GM10266 (cell line): ENCODE measurements around the gene CA12.

Experiments
- DNase-seq: peaks from one replicate; pipeline ENCODE4 v3.0.0; 2012; ENCODE audit errors: extremely low spot score
- TF ChIP-seq, protein P1 (sequence below): IDR thresholded peaks from 2 replicates; pipeline ENCODE4 v1.5.1; 2012; ENCODE audit warnings: mild to moderate bottlenecking, low read depth; ENCODE audit not compliant: control insufficient read depth, insufficient read depth; ENCODE audit errors: missing control alignments

Gene CA12

DNA sequence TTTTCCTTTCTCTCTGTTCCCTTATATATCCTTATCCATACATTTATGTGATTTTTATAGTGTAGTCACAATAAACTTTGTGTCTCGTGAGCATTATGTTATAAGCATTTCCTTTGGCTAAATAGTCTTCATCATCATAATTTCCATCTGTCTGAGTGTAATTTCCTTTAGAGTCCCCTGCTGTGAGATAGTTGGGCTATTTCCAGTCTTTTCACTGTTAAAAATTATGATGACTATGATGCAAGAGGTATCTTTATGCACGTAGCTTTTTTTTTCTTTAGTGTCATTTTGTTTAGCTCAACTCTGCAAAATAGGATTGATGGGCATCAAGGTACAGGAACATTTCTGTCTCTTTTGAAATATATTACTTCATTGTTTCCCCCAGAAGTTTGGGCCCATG is 26.9 kb upstream of the CA12 start:
- no peak for DNase-seq
- TF ChIP-seq, protein P1, sequence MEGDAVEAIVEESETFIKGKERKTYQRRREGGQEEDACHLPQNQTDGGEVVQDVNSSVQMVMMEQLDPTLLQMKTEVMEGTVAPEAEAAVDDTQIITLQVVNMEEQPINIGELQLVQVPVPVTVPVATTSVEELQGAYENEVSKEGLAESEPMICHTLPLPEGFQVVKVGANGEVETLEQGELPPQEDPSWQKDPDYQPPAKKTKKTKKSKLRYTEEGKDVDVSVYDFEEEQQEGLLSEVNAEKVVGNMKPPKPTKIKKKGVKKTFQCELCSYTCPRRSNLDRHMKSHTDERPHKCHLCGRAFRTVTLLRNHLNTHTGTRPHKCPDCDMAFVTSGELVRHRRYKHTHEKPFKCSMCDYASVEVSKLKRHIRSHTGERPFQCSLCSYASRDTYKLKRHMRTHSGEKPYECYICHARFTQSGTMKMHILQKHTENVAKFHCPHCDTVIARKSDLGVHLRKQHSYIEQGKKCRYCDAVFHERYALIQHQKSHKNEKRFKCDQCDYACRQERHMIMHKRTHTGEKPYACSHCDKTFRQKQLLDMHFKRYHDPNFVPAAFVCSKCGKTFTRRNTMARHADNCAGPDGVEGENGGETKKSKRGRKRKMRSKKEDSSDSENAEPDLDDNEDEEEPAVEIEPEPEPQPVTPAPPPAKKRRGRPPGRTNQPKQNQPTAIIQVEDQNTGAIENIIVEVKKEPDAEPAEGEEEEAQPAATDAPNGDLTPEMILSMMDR = no peak

DNA sequence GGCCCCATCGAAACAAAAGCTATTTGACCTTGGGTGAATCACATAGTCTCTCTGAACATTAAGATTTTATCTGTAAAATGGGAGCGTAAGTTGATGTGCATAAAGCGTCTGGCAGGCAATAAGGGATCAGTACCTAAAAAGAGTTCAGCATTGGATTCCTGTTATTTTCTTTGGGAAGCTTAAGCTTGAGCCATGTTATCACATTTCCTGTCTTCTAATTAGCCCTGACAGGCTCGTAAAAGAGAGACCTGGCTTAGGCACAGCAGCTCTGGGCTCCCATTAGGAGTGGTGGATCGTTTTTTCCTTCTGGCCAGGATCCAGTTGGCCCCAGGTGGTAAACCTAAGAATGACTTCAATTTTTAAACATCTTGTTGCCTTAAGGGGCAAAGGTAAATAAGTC is 26.0 kb upstream of the CA12 start:
- TF ChIP-seq, protein P1 = no peak
- DNase-seq = no peak

DNA sequence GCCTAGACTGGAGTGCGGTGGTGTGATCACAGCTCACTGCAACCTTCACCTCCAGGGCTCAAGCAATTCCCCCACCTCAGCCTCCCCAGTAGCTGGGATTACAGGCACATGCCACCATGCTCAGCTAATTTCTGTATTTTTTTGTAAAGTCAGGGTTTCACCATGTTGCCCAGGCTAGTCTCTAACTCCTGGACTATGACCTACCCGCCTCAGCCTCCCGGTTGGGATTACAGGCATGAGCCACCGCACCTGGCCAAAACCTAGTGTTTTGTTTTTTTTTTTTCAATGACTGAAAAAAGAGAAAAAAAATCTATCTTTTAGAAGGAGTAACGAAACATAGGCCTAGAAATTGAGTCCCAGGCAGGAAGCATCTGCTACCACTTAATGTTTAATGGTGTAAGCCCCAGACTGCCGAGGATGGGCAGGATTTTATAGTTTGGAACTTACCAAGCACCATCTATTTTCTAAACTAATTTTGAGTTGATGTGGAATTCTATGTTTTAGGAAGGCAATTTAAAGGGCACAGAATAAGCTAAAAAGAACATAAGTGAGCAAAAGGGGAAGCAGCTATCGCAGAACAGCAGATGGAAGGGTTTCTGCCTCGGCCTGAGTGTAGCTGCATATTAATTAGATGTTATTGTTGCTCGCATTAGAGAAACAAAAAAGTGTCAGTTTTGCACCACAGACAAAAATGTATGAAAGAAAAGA is 24.2 kb upstream of the CA12 start:
- TF ChIP-seq, protein P1 = no peak
- DNase-seq = no peak

DNA sequence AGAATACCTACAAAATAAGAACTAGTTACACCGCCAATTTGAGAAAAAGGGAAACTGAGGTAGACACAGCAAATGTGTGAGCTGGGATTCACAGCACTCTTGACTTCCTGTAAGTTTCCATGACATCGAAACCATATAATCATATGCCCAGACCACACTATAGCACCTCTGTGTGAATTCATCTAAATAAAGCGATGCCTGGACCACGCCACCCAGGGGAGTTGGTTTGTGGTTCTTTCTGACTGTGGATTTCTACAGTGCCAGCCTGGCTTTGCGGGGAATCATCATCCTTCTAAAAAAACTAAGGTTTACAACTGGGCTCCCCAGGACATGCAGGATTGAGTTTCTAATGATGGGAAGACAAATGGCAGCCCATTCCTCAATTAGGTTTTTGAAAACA is 23.5 kb upstream of the CA12 start:
- DNase-seq = no peak
- TF ChIP-seq, protein P1 = no peak

DNA sequence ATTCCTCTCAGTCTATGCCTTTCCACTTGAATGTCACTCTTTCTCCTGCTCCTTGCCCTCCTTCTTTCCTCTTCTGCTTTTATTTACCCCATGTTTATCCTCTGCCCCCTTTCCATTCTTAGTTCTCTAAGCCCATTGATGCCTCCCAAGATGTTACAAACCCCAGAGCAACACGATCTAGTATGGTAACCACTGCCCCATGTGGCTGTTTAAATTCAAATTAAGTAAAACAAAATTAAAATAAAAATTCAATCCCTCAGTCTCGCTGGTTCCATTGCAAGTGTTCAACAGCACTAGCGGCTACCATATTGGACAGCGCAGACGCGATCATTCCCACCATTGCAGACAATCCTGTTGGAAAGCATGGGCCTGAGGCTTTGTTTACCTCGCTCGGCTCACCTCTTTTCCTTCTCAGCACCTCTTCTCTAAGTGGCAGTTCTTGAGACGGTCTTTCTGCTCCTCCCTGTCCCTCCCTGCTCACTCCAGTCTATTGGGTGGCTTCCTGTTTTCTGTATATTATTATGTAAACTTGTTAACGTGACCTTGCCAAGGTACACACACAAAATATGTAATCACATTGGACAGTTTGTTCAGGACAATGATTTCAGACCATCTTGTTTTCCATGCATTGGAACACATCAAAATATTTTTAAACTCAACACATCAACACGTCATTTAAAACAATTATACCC is 21.8 kb upstream of the CA12 start:
- TF ChIP-seq, protein P1 = no peak
- DNase-seq = no peak

DNA sequence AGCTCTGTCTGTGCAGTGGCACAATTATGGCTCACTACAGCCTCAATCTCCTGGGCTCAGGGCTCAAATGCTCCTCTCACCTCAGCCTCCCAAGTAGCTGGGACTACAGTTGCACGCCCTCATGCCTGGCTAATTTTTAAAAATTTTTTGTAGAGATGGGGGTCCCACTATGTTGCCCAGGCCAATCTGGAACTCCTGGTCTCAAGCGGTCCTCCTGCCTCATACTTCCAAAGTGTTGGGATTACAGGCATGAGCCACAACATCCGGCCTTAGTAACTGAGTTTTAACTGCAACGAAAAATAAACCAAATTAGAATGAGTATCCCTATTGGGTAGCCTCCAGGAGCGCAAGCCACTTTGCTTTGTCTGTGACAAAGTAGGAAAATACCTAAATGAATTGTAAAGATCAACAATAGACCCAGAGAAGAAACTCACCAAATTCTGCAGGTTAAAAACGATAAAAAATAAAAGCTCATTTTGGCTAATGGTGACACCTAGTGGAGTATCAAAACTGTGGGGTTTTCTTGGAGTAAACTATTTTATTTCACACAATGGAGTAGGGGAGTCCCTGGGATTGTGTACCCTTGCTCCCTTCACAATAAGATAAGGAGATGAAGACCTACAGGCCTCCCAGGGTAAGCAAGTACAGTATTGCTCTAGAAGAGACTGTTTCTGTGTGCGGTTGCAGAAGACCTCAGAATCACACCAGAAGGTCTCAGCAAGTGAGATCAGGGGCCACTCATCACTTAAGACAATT is 21.0 kb upstream of the CA12 start:
- TF ChIP-seq, protein P1 = peak; percentile 55
- DNase-seq = peak; percentile 42

DNA sequence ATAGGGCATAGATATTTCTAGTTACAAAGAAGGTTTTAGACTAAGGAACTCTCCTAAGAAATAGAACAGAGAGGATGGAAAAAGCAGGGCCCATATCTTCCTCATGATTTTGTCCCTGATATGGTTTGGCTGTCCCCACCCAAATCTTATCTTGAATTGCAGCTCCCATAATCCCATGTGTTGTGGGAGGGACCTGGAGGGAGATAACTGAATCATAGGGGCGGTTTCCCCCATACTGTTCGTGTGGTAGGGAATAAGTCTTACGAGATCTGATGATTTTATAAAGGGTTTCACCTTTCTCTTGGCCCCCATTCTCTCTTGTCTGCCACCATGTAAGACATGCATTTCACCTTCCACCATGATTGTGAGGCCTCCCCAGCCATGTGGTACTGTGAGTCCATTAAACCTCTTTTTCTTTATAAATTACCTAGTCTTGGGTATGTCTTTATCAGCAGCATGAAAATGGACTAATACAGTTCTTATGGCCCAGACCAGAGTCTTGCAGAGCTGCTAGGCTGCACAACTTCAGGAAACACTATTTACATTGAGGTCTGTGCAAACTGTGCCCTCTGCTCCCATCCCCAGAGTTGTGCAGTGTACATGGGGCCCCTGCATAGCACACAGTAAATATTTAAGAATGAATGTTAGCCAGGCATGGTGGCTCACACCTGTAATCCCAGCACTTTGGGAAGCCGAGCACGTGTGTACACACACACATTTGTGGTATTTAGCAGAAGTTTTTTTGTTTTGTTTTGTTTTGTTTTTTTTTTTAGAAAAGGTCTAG is 20.3 kb upstream of the CA12 start:
- TF ChIP-seq, protein P1 = no peak
- DNase-seq = no peak
